CD8-positive, alpha-beta memory T cell (primary cell): Measurements from ENCODE around the gene COG1. TPM values are rescaled to one million over a fixed set of nuclear protein-coding genes. Genes with fewer than 3 reads are reported as not detected.

Experiments used
- CTCF ChIA-PET: fragments of 350-600 bp; sonication (Branson Sonifier 250); formaldehyde crosslinking; loops from one replicate; lab custom pipeline; 2021; ENCODE audit warnings: antibody characterized with exemption; lab: Charles Lee
- POLR2A ChIA-PET: fragments of 350-600 bp; sonication (Branson Sonifier 250); formaldehyde crosslinking; loops from one replicate; lab custom pipeline; 2021; ENCODE audit warnings: antibody characterized with exemption; lab: Charles Lee
- DNase-seq, 5 donors: peaks; one replicate each; pipeline versions ENCODE4 v3.0.0 to v3.0.0-alpha.2; 2020 to 2022; ENCODE audit warnings: mixed read lengths in 1 of 5
- H3K27ac ChIP-seq: one replicate; pipeline ENCODE4 v1.7.0; 2013; ENCODE audit warnings: low read depth, mild to moderate bottlenecking, low read length, moderate library complexity
- H3K27me3 ChIP-seq: 2 replicates; pipeline ENCODE4 v1.7.0; 2013; ENCODE audit warnings: low read length, mild to moderate bottlenecking; ENCODE audit not compliant: insufficient read depth, poor library complexity, severe bottlenecking
- H3K36me3 ChIP-seq: 2 replicates; pipeline ENCODE4 v1.7.0; 2013; ENCODE audit warnings: mild to moderate bottlenecking, low read length, moderate library complexity; ENCODE audit not compliant: insufficient read depth
- H3K4me1 ChIP-seq: 2 replicates; pipeline ENCODE4 v1.7.0; 2013; ENCODE audit warnings: mild to moderate bottlenecking, low read length, moderate library complexity; ENCODE audit not compliant: insufficient read depth
- H3K4me3 ChIP-seq: 2 replicates; pipeline ENCODE4 v1.7.0; 2013; ENCODE audit warnings: mild to moderate bottlenecking, low read length
- H3K9me3 ChIP-seq: 2 replicates; pipeline ENCODE4 v1.7.0; 2013; ENCODE audit warnings: mild to moderate bottlenecking, low read length
- H3K27ac Mint-ChIP-seq, 8 donors: one replicate each; pipeline ENCODE4 v1.8.0; 2020 to 2021; ENCODE audit warnings: mixed read lengths in 8 of 8, mild to moderate bottlenecking in 6 of 8, inconsistent platforms in 3 of 8, moderate library complexity in 3 of 8
- H3K27me3 Mint-ChIP-seq, 2 donors: one replicate each; pipeline ENCODE4 v1.8.0; 2020 to 2021; ENCODE audit warnings: mixed read lengths in 2 of 2, mild to moderate bottlenecking in 1 of 2, moderate library complexity in 1 of 2
- H3K36me3 Mint-ChIP-seq, 3 donors: one replicate each; pipeline ENCODE4 v1.8.0; 2020 to 2021; ENCODE audit warnings: mixed read lengths in 3 of 3, inconsistent platforms in 1 of 3, mild to moderate bottlenecking in 1 of 3
- H3K4me1 Mint-ChIP-seq, 3 donors: one replicate each; pipeline ENCODE4 v1.8.0; 2020 to 2021; ENCODE audit warnings: mixed read lengths in 3 of 3, inconsistent platforms in 1 of 3, mild to moderate bottlenecking in 1 of 3
- H3K4me3 Mint-ChIP-seq, 7 donors: one replicate each; pipeline ENCODE4 v1.8.0; 2020 to 2021; ENCODE audit warnings: mixed read lengths in 7 of 7, mild to moderate bottlenecking in 6 of 7, moderate library complexity in 4 of 7, inconsistent platforms in 2 of 7
- H3K9me3 Mint-ChIP-seq, 5 donors: one replicate each; pipeline ENCODE4 v1.8.0; 2020 to 2022; ENCODE audit warnings: mixed read lengths in 5 of 5, mild to moderate bottlenecking in 3 of 5, moderate library complexity in 2 of 5, inconsistent platforms in 1 of 5
- polyA plus RNA-seq: library from polyadenylated mRNA; unstranded; fragments of 300-500 nt; fragmentation: Illumina TruSeq; gene quantifications from one replicate; pipeline ENCODE4 v1.2.3, GENCODE V29; 2021
- total RNA-seq, 2 experiments: library from RNA; stranded (reverse); gene quantifications; one replicate each; pipeline ENCODE4 v1.2.3, GENCODE V29; 2021

The COG1 gene
- total and polyA plus RNA-seq, 3 experiments from 2014 or later: 24.0 to 26.5 (median 24.6) TPM

- Histone ChIP-seq H3K27me3 (no peaks in the 10 kb centered on the region), H3K4me1 (peaks cover 23% of the 10 kb centered on the region), H3K27ac (no peak overlapping the region), H3K9me3 (no peaks in the 10 kb centered on the region), H3K4me3 (no peak overlapping the region), H3K36me3 (peaks cover 9% of the 10 kb centered on the region)
- ChIA-PET CTCF (interaction anchor here (1.2 kb wide), 1 partner anchor 49 kb away, joined by 3 read pairs; no protein-coding TSS in a partner anchor), POLR2A (no interaction called here)
- Mint-ChIP-seq H3K4me1 (peaks cover 39 to 56% (median 51%) of the 10 kb centered on the region in 3 donors), H3K36me3 (peaks cover 1 to 54% (median 7%) of the 10 kb centered on the region in 3 donors), H3K9me3 (no peaks in the 10 kb centered on the region), H3K4me3 (no peak overlapping the region), H3K27ac (peak overlapping the region in 3 of 8 donors; percentile 6 to 43 (median 36)), H3K27me3 (no peaks in the 10 kb centered on the region)
- DNase-seq: no peak
Measured at GRCh38 chr17:73240561-73240960, 47.7 kb downstream of the COG1 start.

DNA sequence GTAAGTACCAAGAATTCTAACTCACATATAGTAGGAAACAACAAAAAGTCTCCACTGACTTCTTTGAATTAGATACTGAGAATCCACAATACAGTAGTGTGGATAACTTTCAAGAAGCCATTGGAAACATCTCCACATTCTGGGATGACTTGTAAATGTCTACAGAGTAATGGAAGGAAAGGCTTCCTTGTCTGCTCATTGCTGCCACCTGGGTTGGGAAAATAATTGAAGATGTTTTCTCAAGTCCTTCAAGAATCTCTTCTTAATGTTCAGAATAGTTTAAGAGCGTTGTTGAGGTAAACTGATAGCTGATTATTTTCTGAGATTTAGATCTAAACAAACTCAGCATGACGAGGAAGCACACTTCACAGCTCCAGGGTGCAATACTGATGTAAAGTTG, 54.9 kb downstream of the COG1 start:
- H3K9me3 ChIP-seq: no peaks in the 10 kb centered on the region
- Mint-ChIP-seq H3K9me3 (no peaks in the 10 kb centered on the region), H3K27me3 (no peaks in the 10 kb centered on the region), H3K4me3 (no peak overlapping the region), H3K36me3 (peaks cover 0 to 47% (median 16%) of the 10 kb centered on the region in 3 donors), H3K4me1 (no peaks in the 10 kb centered on the region), H3K27ac (peak overlapping the region in 1 of 8 donors; percentile 52)
- ChIA-PET CTCF (interaction anchor here (0.7 to 1.7 kb wide), 2 partner anchors 56 to 122 kb away, joined by 3 read pairs; no protein-coding TSS in a partner anchor), POLR2A (no interaction called here)
- H3K4me3 ChIP-seq: no peak overlapping the region
- DNase-seq: no peak
- H3K36me3 ChIP-seq: peaks cover 9% of the 10 kb centered on the region
- no peaks in the 10 kb centered on the region for H3K27me3 ChIP-seq
- H3K4me1 ChIP-seq: no peaks in the 10 kb centered on the region
- no peak overlapping the region for H3K27ac ChIP-seq

- no peak overlapping the region for H3K4me3 ChIP-seq
- ChIA-PET CTCF (interaction anchor here (1.7 kb wide), 1 partner anchor 57 kb away, joined by 3 read pairs; no protein-coding TSS in a partner anchor), POLR2A (no interaction called here)
- no peaks in the 10 kb centered on the region for H3K9me3 Mint-ChIP-seq
- H3K4me1 ChIP-seq: no peaks in the 10 kb centered on the region
- H3K27ac Mint-ChIP-seq: no peak overlapping the region
- peaks cover 0 to 44% (median 16%) of the 10 kb centered on the region in 3 donors for H3K36me3 Mint-ChIP-seq
- H3K27me3 ChIP-seq: no peaks in the 10 kb centered on the region
- H3K4me1 Mint-ChIP-seq: no peaks in the 10 kb centered on the region
- no peaks in the 10 kb centered on the region for H3K9me3 ChIP-seq
- H3K27ac ChIP-seq: no peak overlapping the region
- peaks cover 9% of the 10 kb centered on the region for H3K36me3 ChIP-seq
- H3K4me3 Mint-ChIP-seq: no peak overlapping the region
- no peaks in the 10 kb centered on the region for H3K27me3 Mint-ChIP-seq
- DNase-seq: no peak
Measured at GRCh38 chr17:73248532-73248931, 55.7 kb downstream of the COG1 start.

DNA sequence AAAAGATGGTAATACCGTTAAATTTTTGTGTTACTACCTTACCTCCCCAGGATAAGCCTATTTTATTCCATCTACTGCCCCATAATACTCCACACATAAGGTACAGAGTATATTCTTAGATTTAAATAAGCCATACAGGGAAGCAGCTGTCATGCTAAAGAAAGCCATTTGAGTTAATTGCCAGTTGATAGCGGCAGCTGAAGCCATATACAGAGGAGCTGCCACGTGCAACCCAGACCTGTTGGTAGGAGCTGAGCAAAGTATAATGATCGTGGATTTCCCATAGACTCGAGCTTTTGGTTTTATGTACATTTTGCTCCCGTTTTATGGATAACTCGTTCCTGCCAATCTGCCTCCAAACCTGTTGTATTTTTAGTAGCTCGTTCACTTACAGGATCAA, 56.8 kb downstream of the COG1 start:
- Mint-ChIP-seq H3K27ac (peak overlapping the region in 2 of 8 donors; percentile 24 to 38), H3K27me3 (no peaks in the 10 kb centered on the region), H3K36me3 (peaks cover 0 to 37% (median 16%) of the 10 kb centered on the region in 3 donors), H3K9me3 (no peaks in the 10 kb centered on the region), H3K4me1 (no peaks in the 10 kb centered on the region), H3K4me3 (no peak overlapping the region)
- Histone ChIP-seq H3K9me3 (no peaks in the 10 kb centered on the region), H3K4me3 (no peak overlapping the region), H3K27me3 (no peaks in the 10 kb centered on the region), H3K4me1 (no peaks in the 10 kb centered on the region), H3K36me3 (peaks cover 9% of the 10 kb centered on the region), H3K27ac (no peak overlapping the region)
- ChIA-PET POLR2A (interaction anchor here (0.6 kb wide), 1 partner anchor 58 kb away, joined by 7 read pairs; no protein-coding TSS in a partner anchor), CTCF (interaction anchor here (2.3 kb wide), 1 partner anchor 120 kb away, joined by 9 read pairs; no protein-coding TSS in a partner anchor)
- DNase-seq: no peak

GRCh38 chr17:73250851-73251640, 58.2 kb downstream of the COG1 start:
- Mint-ChIP-seq H3K27ac (peak overlapping the region in 1 of 8 donors; percentile 47), H3K27me3 (peaks cover 0 to 4% of the 10 kb centered on the region in 2 donors), H3K36me3 (peaks cover 0 to 26% (median 12%) of the 10 kb centered on the region in 3 donors), H3K4me3 (no peak overlapping the region), H3K4me1 (peaks cover 4 to 7% (median 4%) of the 10 kb centered on the region in 3 donors), H3K9me3 (no peaks in the 10 kb centered on the region)
- no peaks in the 10 kb centered on the region for H3K4me1 ChIP-seq
- H3K9me3 ChIP-seq: no peaks in the 10 kb centered on the region
- DNase-seq: no peak
- CTCF ChIA-PET: interaction anchor here (0.6 to 5.8 kb wide), 3 partner anchors 29 to 119 kb away, joined by 3 to 102 read pairs (median 9); no protein-coding TSS in a partner anchor
- H3K27me3 ChIP-seq: no peaks in the 10 kb centered on the region
- no peaks in the 10 kb centered on the region for H3K36me3 ChIP-seq
- POLR2A ChIA-PET: no interaction called here
- H3K4me3 ChIP-seq: no peak overlapping the region
- no peak overlapping the region for H3K27ac ChIP-seq

GRCh38 chr17:73251871-73252270, 59.0 kb downstream of the COG1 start:
- peaks cover 4 to 7% (median 4%) of the 10 kb centered on the region in 3 donors for H3K4me1 Mint-ChIP-seq
- DNase-seq: no peak
- no peak overlapping the region for H3K27ac Mint-ChIP-seq
- no peaks in the 10 kb centered on the region for H3K9me3 ChIP-seq
- H3K27ac ChIP-seq: no peak overlapping the region
- peaks cover 0 to 22% (median 10%) of the 10 kb centered on the region in 3 donors for H3K36me3 Mint-ChIP-seq
- H3K27me3 ChIP-seq: no peaks in the 10 kb centered on the region
- H3K4me1 ChIP-seq: no peaks in the 10 kb centered on the region
- ChIA-PET CTCF (interaction anchor here (5.8 kb wide), 1 partner anchor 118 kb away, joined by 102 read pairs; no protein-coding TSS in a partner anchor), POLR2A (no interaction called here)
- peaks cover 0 to 4% of the 10 kb centered on the region in 2 donors for H3K27me3 Mint-ChIP-seq
- H3K4me3 Mint-ChIP-seq: no peak overlapping the region
- no peak overlapping the region for H3K4me3 ChIP-seq
- H3K36me3 ChIP-seq: no peaks in the 10 kb centered on the region
- H3K9me3 Mint-ChIP-seq: no peaks in the 10 kb centered on the region

- H3K27ac Mint-ChIP-seq: no peak overlapping the region
- H3K4me1 Mint-ChIP-seq: peaks cover 4 to 7% (median 4%) of the 10 kb centered on the region in 3 donors
- ChIA-PET POLR2A (no interaction called here), CTCF (interaction anchor here (0.7 to 5.8 kb wide), 18 partner anchors 9 to 527 kb away, joined by 3 to 102 read pairs (median 5); a partner anchor contains a TSS)
- no peaks in the 10 kb centered on the region for H3K4me1 ChIP-seq
- H3K9me3 Mint-ChIP-seq: no peaks in the 10 kb centered on the region
- peaks cover 0 to 4% of the 10 kb centered on the region in 2 donors for H3K27me3 Mint-ChIP-seq
- no peak overlapping the region for H3K4me3 ChIP-seq
- no peaks in the 10 kb centered on the region for H3K27me3 ChIP-seq
- no peaks in the 10 kb centered on the region for H3K9me3 ChIP-seq
- no peak overlapping the region for H3K27ac ChIP-seq
- no peaks in the 10 kb centered on the region for H3K36me3 Mint-ChIP-seq
- DNase-seq: peak; percentile 20 to 63 (median 38)
- H3K36me3 ChIP-seq: no peaks in the 10 kb centered on the region
- no peak overlapping the region for H3K4me3 Mint-ChIP-seq
Measured at GRCh38 chr17:73255671-73256181, 62.9 kb downstream of the COG1 start.
